NCI-H2081 (cell line): Measurements from ENCODE around the gene SH2D2A.
A peak's percentile ranks its signal among the peaks of the same experiment; 100 is the strongest.

ENCODE experiments used
- DNase-seq, 2 experiments: peaks; one replicate each; lab custom pipeline; 2025; lab: John Stamatoyannopoulos, UW

SH2D2A gene

DNA sequence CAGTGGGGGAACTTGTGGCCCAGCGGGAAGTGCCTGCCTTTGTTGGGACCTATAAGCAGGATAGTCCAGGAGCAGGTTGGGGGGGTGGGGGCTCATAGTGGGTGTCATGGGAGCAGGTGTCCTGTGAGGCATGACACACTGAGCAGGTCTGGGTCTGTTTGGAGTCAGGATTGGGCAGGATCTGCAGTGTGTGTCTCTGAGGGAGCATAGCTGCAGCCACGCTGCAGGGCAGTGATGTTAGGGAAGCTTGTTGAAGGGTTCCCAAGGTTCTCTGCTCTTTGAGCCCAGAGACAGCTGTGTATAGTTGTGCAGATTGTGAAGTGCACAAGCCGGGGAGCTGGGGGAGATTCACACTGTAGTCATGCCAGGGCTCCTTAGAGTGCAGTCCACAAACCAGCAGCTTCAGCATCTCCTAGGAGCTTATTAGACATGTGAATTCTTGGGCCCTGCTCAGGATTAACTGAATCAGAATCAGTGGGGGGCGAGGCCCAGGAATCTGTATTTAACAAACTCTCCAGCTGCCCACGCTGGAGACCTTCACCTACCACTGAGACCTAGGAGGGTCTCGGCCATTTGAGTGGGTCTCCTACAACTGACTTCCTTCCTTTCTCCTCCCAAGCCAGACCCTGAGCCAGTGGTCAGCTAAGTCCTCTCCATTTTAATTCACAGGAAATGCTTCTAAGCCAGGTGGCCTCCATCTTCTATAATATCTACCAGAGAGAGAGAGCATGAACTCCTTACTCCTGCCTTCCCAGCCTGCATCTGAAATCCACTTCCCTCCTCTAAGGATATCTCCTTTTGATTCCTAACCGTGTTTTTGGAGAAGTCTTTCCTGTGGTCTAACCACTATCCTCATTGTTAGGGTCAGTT is 31.2 kb upstream of the SH2D2A start:
- no peak for DNase-seq

DNA sequence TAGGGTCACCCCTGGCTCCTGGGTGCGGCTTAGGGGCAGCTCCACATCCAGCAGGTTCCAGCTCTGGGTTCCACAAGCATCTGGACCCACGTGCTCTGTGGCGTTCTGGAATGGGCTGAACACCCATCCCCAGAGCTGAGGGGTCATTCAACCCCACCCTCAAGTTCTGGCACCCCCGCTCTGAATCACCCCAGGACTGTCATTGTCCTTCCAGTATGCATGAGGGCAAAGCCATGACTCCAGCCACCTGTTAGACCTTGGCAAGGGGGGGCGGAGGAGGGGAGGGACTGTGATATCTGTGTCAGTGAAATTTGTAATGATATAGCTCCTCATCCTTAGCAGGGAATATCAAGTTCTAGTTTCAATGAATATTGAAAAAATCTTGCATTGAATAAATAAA is 30.0 kb upstream of the SH2D2A start:
- DNase-seq, result no peak

DNA sequence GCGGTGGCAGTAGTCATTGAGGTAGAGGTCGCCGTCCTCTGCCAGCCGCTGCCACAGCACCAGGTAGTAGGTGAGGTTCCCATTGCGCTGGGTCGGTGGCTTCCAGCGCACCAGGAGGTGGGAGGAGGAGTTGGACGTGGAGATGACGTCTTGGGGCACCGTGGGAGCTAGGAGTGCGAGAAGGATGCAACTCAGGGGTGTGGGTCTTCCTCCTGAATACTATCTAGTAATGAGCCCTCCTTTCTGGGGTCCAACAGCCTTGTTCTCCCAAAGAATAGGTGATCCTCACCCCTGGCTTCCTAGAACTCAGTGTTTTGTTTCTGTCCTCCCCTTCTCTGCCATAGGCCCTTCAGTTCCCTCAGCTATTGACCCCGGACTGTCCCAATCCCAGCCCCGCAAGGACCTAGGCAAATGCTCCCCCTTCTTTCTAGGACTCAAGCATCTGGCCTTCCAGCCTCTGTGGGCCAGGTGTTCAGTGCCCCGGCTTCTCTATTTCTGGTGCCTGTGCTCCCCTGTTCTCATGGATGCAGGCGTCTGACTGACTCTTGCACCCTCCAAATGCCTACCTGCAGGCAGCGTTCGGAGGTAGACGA is 29.4 kb upstream of the SH2D2A start:
- DNase-seq, result no peak

DNA sequence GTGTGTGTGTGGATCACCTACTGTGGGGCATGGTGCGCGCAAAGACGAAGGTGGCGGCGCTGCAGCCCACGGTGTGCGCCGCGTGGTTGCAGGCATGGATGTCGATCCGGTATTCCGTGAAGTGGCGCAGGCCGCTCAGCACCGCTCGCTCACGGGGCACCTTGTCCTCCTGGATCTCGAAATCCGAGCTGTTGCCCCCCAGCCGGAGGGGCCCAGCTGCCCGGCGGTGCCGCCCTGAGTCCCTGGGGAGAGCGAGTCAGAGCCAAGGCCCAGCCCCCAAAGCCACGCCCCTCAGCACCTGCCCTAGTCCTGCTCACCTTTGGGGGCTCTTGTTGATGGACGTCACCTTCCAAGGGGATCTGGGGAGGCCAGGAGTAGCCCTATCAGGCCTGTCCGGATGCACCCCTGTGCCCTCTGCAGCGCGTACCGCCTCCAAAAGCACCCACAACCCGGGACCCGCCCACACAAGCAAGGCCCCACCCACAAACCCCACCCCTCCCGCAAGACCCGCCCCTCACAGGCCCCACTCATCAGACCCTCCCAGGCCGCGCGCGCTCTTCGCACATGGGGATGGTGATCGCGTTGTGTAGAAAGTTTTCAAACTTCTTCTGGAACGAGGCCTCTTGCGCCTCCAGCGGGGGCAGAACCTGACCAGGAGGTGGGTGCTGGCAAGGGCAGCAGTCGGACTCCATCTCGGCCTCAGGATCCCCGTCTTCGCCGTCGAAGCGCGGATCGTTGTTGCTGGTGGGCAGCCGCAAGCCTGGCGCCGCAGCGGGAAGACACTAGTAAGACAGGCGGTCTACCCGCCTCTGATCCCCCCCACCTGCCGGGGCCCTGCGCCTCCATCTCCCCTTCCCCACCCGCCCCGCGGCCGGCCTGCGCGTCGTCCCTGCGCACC is 28.7 kb upstream of the SH2D2A start:
- DNase-seq, result no peak

DNA sequence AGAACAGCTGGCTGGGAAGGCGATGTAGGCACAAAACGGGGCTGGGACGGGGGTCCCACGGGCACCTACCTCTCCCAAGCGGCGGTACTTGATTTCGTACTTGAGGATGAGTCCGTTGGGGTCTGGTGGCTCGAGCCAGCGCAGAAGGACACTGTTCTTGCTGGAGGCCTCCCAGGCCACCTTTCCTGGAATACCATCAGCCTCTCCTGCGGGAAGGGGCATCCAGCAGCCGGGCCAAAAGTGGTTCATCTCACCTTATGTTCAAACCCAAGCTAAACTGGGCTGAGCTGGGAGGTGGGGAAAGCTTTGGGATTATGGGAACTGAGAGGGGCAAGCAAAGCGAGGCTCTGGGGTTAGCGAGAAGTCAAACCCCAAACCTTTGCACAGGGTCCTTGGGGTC is 28.0 kb upstream of the SH2D2A start:
- no peak for DNase-seq

DNA sequence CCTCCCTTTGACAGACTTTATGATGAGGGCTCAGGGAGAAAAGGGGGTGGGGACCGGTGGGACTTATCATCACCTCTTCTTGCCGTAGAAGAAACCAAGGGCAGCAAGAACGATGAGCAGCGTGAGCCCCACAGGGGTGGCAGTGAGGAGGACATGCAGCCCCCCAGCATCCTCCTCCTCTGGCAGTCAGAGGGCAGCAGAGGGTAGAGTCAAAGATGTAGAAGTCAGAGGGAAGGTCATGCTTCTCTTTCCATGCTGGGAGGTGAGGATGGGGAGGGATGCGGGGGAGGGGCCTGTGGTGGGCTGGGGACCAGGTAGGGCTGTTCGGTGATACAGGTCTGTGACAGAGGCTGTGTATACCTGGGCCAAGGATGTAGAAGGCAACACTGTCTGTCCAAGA is 27.5 kb upstream of the SH2D2A start:
- DNase-seq, result no peak

DNA sequence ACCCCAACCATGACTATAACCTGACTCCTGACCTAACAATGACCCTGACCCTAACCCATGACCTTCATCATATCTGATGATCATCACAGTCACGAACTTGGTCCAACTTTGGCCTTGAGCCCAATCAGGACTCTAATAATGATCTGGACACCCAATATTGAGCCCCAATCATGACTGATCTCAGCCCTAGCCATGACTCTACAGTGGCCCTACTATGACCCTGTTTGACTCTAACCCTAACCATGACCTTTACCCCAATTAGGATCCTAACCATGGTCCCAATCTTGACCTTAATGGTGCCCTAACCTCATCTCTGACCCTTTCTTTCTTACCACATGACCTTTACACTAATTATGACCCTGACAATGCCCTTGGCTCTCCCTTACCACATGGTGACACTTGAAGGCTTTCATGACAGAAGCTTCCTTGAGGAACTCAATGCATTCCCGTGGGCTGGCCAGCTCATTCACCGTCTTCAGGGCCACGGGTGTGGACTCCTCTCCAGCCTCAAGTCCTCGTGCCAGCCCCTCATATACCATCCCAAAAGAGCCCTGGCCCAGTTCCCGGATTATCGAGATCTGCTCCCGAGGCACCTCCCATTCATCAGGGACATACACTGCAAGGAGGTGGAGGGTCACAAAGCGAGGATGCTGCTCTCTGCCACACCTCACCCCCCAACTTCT is 26.1 kb upstream of the SH2D2A start:
- DNase-seq, result no peak

DNA sequence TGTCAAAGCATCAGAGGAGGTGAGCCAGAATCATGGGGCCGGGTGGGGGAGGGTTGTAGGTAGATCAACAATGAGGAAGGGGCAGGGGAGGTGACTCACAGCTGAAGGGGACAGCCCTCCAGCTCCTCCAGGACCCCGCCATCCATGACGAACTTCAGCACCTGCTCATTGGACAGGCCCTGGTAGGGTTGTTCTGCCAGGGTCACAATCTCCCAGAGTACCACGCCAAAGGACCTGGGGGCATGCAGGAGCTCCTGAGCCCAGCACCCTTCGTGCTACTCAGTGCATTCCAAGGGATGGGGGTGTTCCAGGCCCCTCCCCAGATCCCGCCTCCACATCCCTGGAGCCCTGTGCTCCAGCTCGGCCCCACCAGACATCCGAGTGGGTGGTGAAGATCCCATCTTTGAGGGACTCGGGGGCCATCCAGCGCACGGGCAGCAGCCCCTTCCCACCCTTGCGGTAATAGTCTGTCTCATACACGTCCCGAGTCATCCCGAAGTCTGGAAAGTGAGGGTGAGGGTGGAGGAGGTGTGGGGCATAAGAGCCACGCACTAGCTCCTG is 24.7 kb upstream of the SH2D2A start:
- DNase-seq, result no peak

DNA sequence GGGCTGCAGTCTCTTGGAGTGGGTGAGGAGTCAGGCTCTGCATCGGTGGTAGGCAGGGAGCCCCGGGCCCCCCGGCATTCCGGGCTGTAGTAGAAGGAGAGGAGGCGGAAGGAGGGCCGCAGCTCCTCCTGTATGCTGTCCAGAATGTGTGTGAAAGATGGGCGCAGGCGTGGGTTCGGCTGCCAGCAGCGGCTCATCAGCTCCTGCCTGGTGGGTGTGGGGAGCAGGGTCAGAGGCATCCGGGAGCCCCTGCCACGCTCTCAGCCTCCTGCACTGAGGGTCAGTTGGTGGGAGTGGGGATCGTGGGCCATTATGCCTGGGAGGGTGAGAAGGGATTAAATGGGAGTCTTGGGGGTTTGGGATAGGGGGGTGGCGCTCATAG is 24.2 kb upstream of the SH2D2A start:
- no peak for DNase-seq

DNA sequence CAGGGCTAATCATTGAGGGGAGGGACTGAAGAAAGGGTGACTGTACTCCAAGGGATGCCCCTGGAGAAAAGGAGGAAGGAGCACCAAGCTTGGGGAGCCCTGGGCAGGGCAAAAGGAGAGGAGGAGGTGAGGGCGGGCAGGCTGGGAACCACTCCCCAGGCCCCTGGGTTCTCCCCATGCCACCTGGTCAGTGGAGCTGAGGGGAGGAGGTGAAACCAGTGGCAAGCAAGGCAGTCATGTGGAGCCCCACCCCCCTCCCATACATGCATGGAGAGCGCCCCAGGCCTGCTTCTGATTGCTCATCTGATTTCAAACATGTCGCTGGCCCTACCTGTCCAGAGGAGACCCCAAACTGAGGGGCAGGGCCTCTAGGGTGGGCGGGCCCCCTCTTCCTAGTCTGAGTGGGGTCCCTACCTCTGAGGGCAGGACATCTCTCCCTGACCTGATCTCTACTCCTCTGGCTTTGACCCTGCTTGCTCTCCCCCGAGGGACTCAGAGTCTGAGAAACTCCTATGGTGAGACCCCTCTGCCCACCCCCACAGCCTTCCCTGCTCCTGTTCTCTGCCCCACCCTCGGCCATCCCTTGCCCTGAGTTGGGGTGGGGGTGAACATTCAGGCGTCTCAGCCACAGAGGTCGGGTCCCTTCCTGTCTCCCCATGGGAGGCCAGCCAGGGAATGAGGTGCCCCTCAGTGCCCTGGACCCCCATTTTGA is 23.7 kb upstream of the SH2D2A start:
- no peak for DNase-seq

DNA sequence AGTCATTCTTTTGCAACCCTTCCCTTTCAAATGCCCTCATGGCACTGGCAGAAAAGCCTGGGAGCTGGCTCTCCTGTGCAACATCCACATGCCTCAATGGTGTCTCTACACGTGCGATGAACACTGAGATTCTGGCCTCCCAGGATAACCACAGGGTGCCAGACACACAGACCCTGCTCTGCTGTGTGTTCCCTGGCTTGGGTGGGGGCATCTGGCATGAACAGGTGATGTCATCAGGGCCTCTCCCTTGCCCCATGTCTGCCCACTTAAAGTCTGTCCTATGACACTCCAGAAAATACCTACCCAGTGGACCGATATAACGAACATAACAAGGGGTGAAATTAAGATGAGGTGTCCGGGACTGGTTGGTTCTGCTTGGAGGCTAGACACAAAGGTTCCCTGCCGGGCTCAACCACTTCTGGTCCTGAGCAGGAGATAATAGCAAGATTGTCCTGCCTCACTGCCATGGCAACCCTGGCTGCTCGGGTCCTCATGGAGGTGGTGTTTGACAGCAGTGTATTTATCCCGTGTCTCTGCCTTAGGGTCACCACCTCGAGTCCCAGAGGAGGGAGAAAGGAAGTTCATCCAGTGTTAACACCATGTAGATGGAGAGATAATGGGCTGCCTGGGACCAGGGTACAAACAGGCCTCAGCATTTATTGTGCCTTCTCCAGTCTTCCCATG is 22.9 kb upstream of the SH2D2A start:
- DNase-seq, result no peak

DNA sequence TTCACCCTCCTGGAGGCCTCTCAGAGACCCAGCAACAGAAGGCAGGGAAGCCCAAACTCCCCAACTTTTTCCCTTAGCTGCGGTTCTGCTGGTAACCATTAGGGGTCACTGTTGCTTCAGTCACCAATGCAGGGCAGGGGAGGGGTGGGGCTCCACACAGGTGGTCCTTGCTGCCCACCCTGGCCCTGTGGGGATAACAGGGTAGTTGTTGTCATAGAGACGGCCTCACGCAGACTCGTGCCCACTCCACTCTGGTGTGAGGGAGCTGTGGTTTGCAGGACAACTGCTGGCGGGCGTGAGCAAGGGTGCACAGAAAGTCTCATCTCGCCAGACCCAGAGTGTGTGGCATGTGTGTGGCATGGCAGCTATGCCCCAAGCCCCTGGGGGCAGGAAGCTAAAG is 22.3 kb upstream of the SH2D2A start:
- peak in 1 of 2 experiments; percentile 21 for DNase-seq

DNA sequence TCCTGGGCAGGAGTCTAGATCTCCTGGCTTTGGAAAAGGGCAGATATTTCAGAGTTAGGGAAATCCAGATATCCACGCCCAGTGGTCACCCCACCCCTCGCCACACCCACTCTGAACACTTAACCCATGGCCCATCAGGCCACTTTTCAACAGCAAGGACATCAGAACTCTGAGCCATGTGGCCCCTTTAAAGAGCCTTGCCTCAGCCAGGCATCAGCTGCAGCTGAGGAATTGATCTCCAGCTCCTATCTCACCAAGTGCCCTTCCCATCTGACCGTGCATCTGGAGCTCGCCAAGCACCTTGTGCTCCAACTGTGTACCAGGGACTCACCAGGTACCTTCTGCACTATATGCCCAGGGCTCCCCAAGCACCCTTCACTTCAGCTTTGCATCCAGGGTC is 20.2 kb upstream of the SH2D2A start:
- no peak for DNase-seq

DNA sequence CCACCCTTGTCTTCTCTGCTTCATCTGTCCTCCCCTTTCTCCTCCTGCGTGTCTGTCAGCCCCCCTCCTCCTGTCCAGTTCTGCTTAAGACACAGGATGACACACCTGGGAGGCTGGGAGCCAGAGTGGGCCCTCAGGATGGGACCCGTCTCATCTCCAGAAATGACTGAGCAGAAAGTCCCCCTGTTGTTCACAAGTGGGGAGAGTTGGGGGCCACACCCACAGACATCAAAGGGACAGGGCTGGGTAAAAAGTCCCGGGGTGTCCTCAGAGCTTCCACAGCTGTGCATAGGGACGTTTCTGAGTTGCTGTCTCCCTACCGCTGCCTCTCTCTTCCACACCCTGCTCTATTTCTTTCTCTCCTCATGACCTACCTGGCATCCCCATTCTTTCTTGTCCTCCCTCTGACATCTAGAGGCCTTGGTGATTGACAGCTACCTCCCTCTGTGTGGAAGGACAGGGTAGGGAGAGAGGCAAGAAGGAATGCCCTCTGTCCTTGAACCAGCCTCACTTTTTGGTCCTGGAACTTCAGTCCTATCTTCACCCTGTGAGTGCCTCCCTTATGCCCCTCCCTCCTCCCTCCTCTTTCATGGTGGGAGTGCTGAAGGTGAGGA is 19.5 kb upstream of the SH2D2A start:
- no peak for DNase-seq

DNA sequence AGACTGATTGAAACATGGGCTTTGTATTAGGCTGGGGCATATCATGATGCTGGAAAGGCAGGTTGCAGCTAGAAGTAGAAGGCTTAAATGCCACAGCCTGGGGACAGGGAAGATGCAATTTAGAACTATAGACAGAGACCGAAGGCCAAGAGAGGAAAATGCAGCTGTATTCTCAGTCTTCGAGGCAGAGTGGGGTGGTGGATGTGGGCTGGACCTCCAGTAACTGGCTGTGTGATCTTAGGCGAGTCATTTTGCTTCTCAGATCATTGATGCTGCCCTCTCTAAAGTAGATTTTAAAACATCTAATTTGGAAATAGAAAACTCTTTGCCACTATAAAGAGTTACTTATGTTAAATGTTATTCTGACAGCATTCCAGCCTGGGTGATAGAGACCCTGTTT is 17.7 kb upstream of the SH2D2A start:
- DNase-seq, result no peak

DNA sequence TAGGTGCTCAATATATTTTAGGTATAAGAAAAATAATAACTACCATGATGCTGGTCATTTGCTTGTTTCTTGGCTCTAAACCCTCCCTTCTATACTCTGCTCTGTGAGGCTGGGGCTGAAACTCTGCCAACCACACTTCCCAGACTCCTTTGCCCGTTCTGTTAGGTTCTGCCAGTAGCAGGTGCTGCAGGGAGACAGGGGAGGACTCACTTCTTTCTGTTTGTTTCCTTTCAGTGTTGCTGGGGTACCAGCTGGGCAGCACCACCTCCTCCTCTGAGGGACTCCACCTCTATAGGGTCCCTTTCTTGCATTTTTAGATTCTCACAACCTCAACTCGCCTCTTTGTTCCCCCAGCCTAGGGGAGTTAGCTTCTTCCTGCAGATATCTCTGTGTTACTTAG is 17.0 kb upstream of the SH2D2A start:
- DNase-seq, result peak in 1 of 2 experiments; percentile 34

DNA sequence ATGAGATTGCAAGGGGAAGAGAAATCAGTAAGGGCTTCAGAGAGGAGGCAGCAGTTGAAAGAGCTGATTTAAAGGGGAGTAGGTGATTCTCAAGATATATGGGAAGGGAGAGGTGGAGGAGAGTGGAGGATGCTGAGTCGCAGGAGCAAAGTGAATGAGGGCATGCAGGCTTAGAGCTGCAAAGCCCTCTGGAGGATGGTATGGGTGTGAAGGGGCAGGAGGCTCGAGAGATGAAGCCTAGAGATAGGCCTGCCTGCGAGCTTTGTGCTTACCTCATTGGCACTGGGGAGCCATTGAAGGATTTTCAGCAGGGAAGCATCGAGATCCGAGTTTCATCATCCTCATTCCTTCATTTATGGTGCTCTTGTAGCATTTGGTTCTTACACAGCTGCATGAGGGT is 15.8 kb upstream of the SH2D2A start:
- DNase-seq, result no peak

DNA sequence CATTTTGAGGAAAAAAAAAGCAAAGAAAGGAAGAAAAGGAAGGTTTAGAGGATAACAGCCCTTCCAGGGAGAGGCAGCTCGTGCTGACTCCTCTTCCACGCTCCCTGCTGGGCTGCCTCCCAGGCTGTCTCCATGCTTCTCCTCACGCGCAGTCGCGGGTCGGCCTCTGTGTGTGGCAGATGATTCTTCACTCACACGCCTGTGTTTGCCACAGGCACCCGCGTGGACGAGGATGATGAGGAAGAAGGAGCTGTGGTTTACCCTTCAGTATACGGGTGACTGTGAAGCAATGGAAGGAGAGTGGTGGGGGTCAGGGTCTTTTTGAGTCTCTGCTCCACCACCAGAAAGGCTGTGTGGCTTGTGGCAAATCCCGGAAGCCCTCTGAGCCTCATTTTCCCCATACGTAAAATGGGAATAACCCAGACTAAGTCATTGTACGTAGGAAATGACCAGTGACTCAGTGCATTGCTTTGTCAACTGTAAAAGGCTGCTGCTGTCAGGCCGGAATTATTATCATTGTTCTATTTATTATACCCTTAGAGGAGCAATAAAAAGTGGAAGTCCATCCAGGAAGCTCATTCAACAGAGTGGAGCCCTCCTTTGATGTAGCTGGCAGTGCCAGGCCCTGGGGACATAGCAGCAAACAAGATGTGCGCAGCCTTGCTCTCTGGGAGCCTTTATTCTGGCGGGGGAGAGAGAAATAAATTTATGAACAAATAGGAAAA is 11.9 kb upstream of the SH2D2A start:
- DNase-seq, result no peak

DNA sequence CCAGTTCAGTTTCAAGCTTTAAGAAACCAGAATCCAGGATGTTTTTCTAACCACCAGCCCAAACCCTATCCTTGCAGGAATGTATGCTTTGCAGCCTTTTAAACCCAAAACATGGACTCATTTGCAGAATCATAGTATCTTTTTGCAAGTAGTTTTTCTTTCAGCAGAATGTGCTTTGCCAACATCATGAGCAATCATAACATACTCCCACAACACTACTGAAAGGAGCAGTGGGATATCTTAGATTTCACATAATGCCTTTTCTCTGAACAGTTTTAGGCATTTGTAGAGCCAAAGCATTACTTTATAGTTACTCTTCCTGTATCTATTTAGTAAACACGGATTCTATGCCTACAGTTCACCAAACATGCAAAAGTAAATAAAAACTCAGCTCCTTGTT is 10.0 kb upstream of the SH2D2A start:
- DNase-seq, result no peak
